Nephron progenitor cell (in vitro differentiated cells): ENCODE results near the gene TLR9.

ENCODE experiments used
- DNase-seq: peaks from one replicate; pipeline ENCODE4 v3.0.0; 2021
- H3K27ac Mint-ChIP-seq: 2 replicates; pipeline ENCODE4 v1.8.0; 2021; ENCODE audit warnings: mild to moderate bottlenecking, moderate library complexity, mixed read lengths
- H3K27me3 Mint-ChIP-seq: 2 replicates; pipeline ENCODE4 v1.8.0; 2021; ENCODE audit warnings: mild to moderate bottlenecking, low read depth, mixed read lengths; ENCODE audit not compliant: poor library complexity
- H3K36me3 Mint-ChIP-seq: 2 replicates; pipeline ENCODE4 v1.8.0; 2021; ENCODE audit warnings: low read depth, mixed read lengths
- H3K4me1 Mint-ChIP-seq: 2 replicates; pipeline ENCODE4 v1.8.0; 2021; ENCODE audit warnings: mixed read lengths
- H3K4me3 Mint-ChIP-seq: 2 replicates; pipeline ENCODE4 v1.8.0; 2021; ENCODE audit warnings: mild to moderate bottlenecking, moderate library complexity, mixed read lengths
- H3K9me3 Mint-ChIP-seq: 2 replicates; pipeline ENCODE4 v1.8.0; 2021; ENCODE audit warnings: mild to moderate bottlenecking, moderate library complexity, mixed read lengths
- CTCF ChIP-seq: fragments of 200-600 bp; sonication (generic); IDR thresholded peaks from 2 replicates; pipeline ENCODE4 v1.5.0; 2021; ENCODE audit warnings: antibody characterized with exemption

The TLR9 gene

GRCh38 chr3:52221141-52221562 is 4.3 kb downstream of the TLR9 start:
- H3K27me3 Mint-ChIP-seq = peaks cover 3% of the 10 kb centered on the region
- no peak for DNase-seq
- H3K36me3 Mint-ChIP-seq = peaks cover 6% of the 10 kb centered on the region
- no peaks in the 10 kb centered on the region for H3K9me3 Mint-ChIP-seq
- no peak overlapping the region for H3K27ac Mint-ChIP-seq
- no peak for TF ChIP-seq CTCF
- peaks cover 41% of the 10 kb centered on the region for H3K4me1 Mint-ChIP-seq
- no peak overlapping the region for H3K4me3 Mint-ChIP-seq

GRCh38 chr3:52220380-52221026 is 4.9 kb downstream of the TLR9 start:
- Mint-ChIP-seq H3K4me3 (no peak overlapping the region), H3K36me3 (peaks cover 9% of the 10 kb centered on the region), H3K27ac (no peak overlapping the region), H3K9me3 (no peaks in the 10 kb centered on the region), H3K4me1 (peaks cover 35% of the 10 kb centered on the region), H3K27me3 (peaks cover 3% of the 10 kb centered on the region)
- peak; percentile 94 for DNase-seq
- peak; percentile 91 for TF ChIP-seq CTCF

GRCh38 chr3:52218937-52219650 is 6.4 kb downstream of the TLR9 start:
- no peak for TF ChIP-seq CTCF
- Mint-ChIP-seq H3K4me3 (no peak overlapping the region), H3K27ac (no peak overlapping the region), H3K4me1 (peaks cover 31% of the 10 kb centered on the region), H3K27me3 (peaks cover 3% of the 10 kb centered on the region), H3K36me3 (peaks cover 17% of the 10 kb centered on the region), H3K9me3 (no peaks in the 10 kb centered on the region)
- DNase-seq = no peak

- no peak for DNase-seq
- TF ChIP-seq CTCF = no peak
Measured at GRCh38 chr3:52218454-52218853, 7.0 kb downstream of the TLR9 start.

GRCh38 chr3:52218026-52218425 is 7.4 kb downstream of the TLR9 start:
- Mint-ChIP-seq H3K4me3 (no peak overlapping the region), H3K27ac (no peak overlapping the region), H3K36me3 (peaks cover 28% of the 10 kb centered on the region)

More at GRCh38 chr3:52218454-52218853, 7.0 kb downstream of the TLR9 start:
- peaks cover 24% of the 10 kb centered on the region for H3K36me3 Mint-ChIP-seq
- no peaks in the 10 kb centered on the region for H3K9me3 Mint-ChIP-seq
- H3K27me3 Mint-ChIP-seq = peaks cover 3% of the 10 kb centered on the region
- H3K4me3 Mint-ChIP-seq = no peak overlapping the region
- H3K4me1 Mint-ChIP-seq = peaks cover 31% of the 10 kb centered on the region
- H3K27ac Mint-ChIP-seq = no peak overlapping the region

More at GRCh38 chr3:52218026-52218425, 7.4 kb downstream of the TLR9 start:
- Mint-ChIP-seq H3K4me1 (peaks cover 31% of the 10 kb centered on the region), H3K9me3 (no peaks in the 10 kb centered on the region), H3K27me3 (peaks cover 2% of the 10 kb centered on the region)
- DNase-seq = no peak
- TF ChIP-seq CTCF = no peak
